ENCODE results near the gene TBX19.

- no peak for TF ChIP-seq CREB1 (IDR thresholded peaks at IDR 0.05; ENCODE audit: low read depth)
- no peak for TF ChIP-seq REST (IDR thresholded peaks at IDR 0.05; ENCODE audit: low read depth)
- no peak for TF ChIP-seq MAX (IDR thresholded peaks at IDR 0.05)
- no peak for TF ChIP-seq TAF1 (IDR thresholded peaks at IDR 0.05; ENCODE audit: low read depth)
- no peak for TF ChIP-seq YY1 (IDR thresholded peaks at IDR 0.05; ENCODE audit: low read depth)
- no peak for TF ChIP-seq ZBTB7A (IDR thresholded peaks at IDR 0.05; ENCODE audit: low read depth)
Measured at GRCh38 chr1:168297019-168297730, 16.5 kb downstream of the TBX19 start.
